D721Med (cell line): Measurements from ENCODE around the gene SFSWAP.
"Not testable (repeated sequence)": the region's sequence is repeated elsewhere in the genome, so short reads cannot be mapped to it uniquely, and the experiment has no call there.

Source experiments
- DNase-seq: peaks from one replicate; pipeline ENCODE4 v3.0.0; 2011; ENCODE audit warnings: low spot score; ENCODE audit not compliant: insufficient read length
- FAIRE-seq: peaks from 2 replicates; lab custom pipeline; 2011; peaks lifted over from hg19 to GRCh38; lab: Jason Lieb, UNC
- CTCF ChIP-seq: IDR thresholded peaks from 2 replicates; pipeline ENCODE4 v1.5.1; 2012; ENCODE audit warnings: mild to moderate bottlenecking, control low read depth; ENCODE audit not compliant: insufficient read depth; ENCODE audit errors: missing control alignments

The SFSWAP gene

DNA sequence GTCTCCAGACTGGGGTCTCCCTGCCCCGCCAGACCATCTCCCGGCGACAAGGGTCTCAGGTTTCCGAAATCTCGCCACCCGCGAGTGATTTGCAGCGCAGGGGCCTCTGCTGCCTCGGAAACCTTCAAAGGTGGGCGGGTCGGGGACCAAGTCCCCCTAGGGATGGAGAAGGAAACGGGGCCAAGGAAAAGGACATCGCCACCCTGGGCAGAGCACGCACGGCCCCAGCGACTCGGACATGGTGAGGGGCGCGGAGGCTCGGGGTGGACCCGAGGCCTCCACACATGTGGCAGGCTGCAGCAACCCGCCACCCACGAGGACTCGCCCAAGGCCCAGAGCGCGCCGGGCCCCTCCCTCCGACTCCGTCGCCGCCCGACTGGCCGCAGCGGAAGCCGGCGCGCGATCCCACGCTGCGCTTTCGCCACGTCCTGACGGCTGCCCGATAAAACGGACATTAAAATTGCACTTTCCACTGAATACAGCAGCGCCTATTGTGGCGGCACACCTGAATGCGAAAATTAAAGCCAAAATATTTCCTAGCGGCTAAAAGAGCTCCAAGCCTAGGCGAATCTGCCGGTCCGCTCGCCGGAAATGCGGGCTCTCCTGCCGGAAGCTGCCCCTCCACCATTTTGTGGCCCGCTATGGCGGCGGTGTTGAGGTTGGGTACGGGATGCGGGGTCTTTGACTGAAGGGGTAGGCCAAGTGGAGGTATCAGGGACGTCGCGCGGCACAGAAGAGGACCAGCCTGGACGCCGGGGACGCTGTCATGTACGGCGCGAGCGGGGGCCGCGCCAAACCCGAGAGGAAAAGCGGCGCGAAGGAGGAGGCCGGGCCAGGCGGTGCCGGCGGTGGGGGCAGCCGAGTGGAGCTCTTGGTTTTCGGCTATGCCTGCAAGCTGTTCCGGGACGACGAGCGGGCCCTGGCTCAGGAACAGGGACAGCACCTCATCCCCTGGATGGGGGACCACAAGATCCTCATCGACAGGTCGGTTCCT, at the start of gene SFSWAP:
Gene SFSWAP, plus strand, starts transcription at position 627 of the 994 bp plus-strand sequence. Its CDS starts 140 bp downstream, at position 767.
- TF ChIP-seq CTCF = no peak
- FAIRE-seq (no peak), DNase-seq (peak; percentile 52)

GRCh38 chr12:131661170-131661985, 49.5 kb upstream of the SFSWAP start:
- not testable (repeated sequence) for FAIRE-seq, DNase-seq

GRCh38 chr12:131661986-131662288, 49.0 kb upstream of the SFSWAP start:
- DNase-seq, FAIRE-seq: not testable (repeated sequence)

DNA sequence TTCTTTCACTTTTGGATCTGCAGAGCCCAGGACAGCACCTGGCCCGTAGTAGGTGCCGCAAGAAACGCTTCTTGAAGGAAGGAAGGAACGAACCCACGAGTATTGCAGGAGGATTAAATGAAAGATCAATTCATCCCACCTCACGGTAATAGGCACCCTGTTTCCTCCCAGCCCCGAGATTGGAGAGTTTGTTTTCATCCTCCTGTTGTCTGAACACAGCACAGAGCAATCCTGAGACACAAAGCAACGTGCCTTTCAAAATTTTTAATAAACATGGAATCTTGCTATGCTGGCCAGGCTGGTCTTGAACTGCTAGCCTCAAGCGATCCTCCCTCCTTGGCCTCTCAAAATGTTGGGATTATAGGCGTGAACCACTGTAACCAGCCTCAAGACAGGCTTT, 48.5 kb upstream of the SFSWAP start:
- FAIRE-seq = not testable (repeated sequence)

DNA sequence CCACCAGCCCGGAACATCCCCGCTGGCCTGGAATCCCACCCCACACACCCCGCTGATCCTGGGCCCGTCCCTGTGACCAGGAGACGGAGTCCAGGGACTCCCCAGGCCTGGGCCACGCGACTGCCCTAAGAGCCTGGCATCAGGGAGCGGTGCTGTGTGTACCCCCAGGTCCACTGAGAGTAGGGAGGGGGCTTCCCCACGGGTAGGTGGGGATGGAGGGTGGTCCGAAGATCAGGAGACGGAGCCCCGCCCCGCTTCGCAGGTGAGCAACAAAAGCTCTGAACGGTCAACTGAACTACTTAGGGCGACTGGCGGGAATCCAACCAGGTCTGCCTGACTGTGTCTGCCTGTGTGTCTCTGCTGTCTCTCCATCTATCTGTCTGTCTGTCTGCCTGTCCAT, 45.2 kb upstream of the SFSWAP start:
- FAIRE-seq, DNase-seq: not testable (repeated sequence)

More for the DNA sequence above, 48.5 kb upstream of the SFSWAP start:
- DNase-seq = not testable (repeated sequence)

GRCh38 chr12:131666486-131666885, 44.4 kb upstream of the SFSWAP start:
- not testable (repeated sequence) for FAIRE-seq, DNase-seq

DNA sequence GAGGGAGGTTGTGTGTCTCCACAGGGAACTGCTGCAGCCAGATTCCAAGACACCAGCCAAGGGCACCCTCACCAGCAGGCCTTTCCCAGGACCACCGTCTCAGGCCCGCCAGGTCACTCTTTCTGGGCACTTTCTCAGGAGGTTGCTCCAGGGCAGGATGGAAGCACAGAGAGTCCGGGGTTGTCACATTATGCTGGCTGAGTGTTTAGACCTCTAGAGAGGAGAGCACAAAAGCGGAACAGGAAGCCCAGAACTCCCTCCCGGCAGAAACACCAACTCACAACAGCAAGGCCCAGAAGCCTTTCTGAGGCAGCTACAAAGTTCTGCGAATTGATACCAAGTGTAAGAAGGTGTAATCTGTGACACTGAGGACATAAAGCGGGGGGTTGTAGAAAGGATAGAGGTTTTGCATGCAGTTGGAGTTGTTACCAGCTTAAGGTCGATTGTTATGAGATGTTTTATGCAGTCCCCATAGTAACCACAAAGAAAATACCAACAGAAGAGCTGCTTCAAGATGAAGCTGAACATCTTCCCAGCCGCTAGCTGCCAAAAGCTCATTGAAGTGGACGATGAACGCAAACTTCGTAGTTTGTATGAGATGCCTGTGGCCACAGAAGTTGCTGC, 43.8 kb upstream of the SFSWAP start:
- DNase-seq, FAIRE-seq: not testable (repeated sequence)

DNA sequence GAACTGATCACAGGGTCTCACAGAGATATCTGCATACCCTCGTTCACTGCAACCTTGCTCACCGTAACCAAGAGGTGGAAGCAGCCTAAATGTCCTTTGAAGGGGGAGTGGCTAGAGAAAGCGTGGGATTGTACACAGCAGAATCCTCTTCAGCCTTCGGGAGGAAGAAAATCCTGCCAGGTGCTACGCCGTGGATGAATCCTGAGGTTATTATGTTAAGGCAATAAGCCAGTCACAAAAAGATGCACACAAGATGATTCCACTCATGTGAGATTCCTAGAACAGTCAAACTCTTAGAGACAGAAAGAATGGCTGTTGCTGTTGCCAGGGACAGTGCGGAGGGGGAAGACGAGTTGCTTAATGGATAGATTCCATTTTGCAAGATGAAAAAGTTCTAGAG, 39.6 kb upstream of the SFSWAP start:
- DNase-seq (no peak), FAIRE-seq (no peak)
- TF ChIP-seq CTCF = no peak

DNA sequence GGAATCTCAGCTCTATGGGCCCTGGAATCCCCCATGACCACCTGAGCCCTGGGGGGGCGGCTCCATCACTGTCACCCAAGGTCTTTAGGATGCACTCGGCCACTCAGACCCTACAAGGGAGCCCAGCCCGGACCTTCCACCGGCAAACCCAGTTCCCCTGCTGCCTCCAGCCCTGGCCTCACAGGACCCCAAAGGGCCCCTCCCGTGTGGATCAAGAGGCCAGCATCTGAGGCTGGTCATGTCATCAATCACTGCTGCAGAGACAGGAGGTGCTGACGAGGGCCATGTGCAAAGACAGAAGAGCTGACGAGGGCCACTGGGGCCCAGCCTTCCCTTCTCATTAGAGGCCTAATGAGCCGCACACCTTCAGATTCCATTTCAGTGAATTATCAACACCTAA, 39.0 kb upstream of the SFSWAP start:
- TF ChIP-seq CTCF = no peak
- FAIRE-seq = no peak
- DNase-seq = no peak

GRCh38 chr12:131672311-131672940, 38.5 kb upstream of the SFSWAP start:
- FAIRE-seq = no peak
- DNase-seq = no peak
- TF ChIP-seq CTCF = no peak
